Gastroesophageal sphincter (tissue), 4 donors: ENCODE measurements around the gene OPN4. TPM values are rescaled to one million over a fixed set of nuclear protein-coding genes. Genes with fewer than 3 reads are reported as not detected.

Experiments
- ATAC-seq: fragments of 150-250 bp; one replicate; pipeline ENCODE4 v1.9.1; 2016; ENCODE audit warnings: mild to moderate bottlenecking, moderate library complexity
- H3K27ac ChIP-seq, 4 donors: fragments of 200-600 bp; sonication (generic) in 3 of 4; 1 replicate in 3 of 4; 2 replicates in 1 of 4; pipeline ENCODE4 v1.5.1; 2016 to 2019
- H3K27me3 ChIP-seq: fragments of 200-600 bp; sonication (generic); one replicate; pipeline ENCODE4 v1.5.1; 2019
- H3K36me3 ChIP-seq, 2 donors: fragments of 200-600 bp; sonication (generic); one replicate each; pipeline ENCODE4 v1.5.1; 2019; ENCODE audit warnings: control low read depth in 1 of 2
- H3K4me1 ChIP-seq, 3 donors: fragments of 200-600 bp; sonication (generic); 1 replicate in 2 of 3; 2 replicates in 1 of 3; pipeline ENCODE4 v1.5.1; 2016 to 2019; ENCODE audit warnings: control low read depth in 2 of 3
- H3K4me3 ChIP-seq, 2 donors: fragments of 200-600 bp; sonication (generic); one replicate each; pipeline ENCODE4 v1.5.1; 2019; ENCODE audit warnings: mild to moderate bottlenecking in 1 of 2, moderate library complexity in 1 of 2
- H3K9me3 ChIP-seq, 3 donors: fragments of 200-600 bp; sonication (generic); one replicate each; pipeline ENCODE4 v1.5.1; 2017 to 2019; ENCODE audit warnings: control low read depth in 2 of 3
- EP300 ChIP-seq: sonication (generic); formaldehyde crosslinking; IDR thresholded peaks from one replicate; pipeline ENCODE4 v1.6.1; 2017; ENCODE audit warnings: antibody characterized with exemption, mild to moderate bottlenecking
- POLR2A ChIP-seq, 2 donors: fragments of 450-650 bp; IDR thresholded peaks; one replicate each; pipeline ENCODE4 v1.6.1; 2017; ENCODE audit warnings: antibody characterized with exemption in 2 of 2, mild to moderate bottlenecking in 2 of 2, moderate library complexity in 1 of 2
- POLR2AphosphoS5 ChIP-seq: sonication (generic); formaldehyde crosslinking; IDR thresholded peaks from one replicate; pipeline ENCODE4 v1.6.1; 2017; ENCODE audit warnings: antibody characterized with exemption
- WGBS, 2 donors: methylation state at CpG; one replicate each; pipeline ENCODE4 v1.1.5; 2018; ENCODE audit warnings: low coverage in 1 of 2; 5-methylcytosine and 5-hydroxymethylcytosine counted together
- total RNA-seq, 4 donors: library from RNA; depleted of rRNA; stranded (reverse); fragments of >200 nt; gene quantifications; one replicate each; pipeline ENCODE4 v1.1.0, GENCODE V29; 2016
- TF ChIP-seq, protein P1 (sequence below), 4 experiments: fragments of 200-600 bp in 2 of 4; fragments of 450-650 bp in 2 of 4; sonication (generic) in 1 of 4; IDR thresholded peaks; one replicate each; pipeline ENCODE4 v1.5.1; 2017 to 2019; ENCODE audit warnings: antibody characterized with exemption in 4 of 4, mild to moderate bottlenecking in 2 of 4, moderate library complexity in 2 of 4

Gene OPN4
- total RNA-seq, 4 donors from 2014 or later: not detected

DNA sequence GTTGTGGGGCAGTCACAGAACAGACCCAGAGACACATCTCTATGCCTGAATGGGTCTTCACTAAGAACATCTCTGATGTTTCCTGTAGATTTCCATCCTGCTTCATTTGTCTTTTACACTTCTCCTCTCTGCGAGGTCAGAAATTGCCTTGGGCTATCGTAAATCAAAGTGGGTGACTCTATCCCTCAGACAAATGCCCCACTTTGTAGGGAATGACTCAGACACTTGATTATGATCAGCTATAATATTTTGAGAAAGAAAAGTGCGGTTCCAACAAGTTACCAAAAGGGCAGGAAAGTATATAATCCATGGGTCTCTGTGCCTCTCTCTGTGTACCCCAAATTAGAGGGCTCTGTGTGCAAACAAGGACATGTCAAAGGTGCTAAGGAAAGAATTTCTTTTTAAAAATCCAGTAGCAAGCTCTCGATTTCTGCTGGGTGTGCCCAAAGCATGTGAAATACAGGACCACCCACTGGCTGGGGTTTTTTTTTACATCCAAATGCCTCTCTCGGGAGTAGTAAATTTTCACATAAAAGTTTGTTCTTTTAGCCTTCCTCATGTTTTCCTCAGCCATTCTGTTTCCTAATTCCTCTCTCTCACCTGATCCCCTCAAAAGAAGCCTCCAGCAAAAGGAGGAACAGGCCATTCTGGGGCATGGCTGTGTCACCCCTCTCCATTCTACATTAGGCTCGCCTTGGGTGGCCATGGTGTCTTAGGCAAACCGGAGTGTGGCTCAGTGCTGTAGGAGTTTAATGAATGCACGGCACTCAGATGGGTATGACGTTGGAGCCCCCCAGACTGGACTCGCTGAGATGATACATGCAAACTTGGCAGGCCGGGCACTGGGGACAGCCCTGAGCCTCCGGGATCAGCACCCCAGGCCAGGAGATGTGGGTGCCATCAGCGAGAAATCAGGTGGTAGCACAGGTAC, 6.3 kb upstream of the OPN4 start:
- no peak for TF ChIP-seq POLR2AphosphoS5
- no peak for TF ChIP-seq POLR2A (IDR thresholded peaks at IDR 0.05)
- no peak for TF ChIP-seq EP300
- peak overlapping the region in 2 of 4 donors; percentile 32 to 54 for H3K27ac ChIP-seq
- 66 to 78% methylated on average over 5 to 6 of the region's 13 CpGs for WGBS, 2 donors
- no peaks in the 10 kb centered on the region for H3K27me3 ChIP-seq
- peaks cover 0 to 43% (median 13%) of the 10 kb centered on the region in 3 donors for H3K4me1 ChIP-seq
- H3K36me3 ChIP-seq: no peaks in the 10 kb centered on the region
- no peak overlapping the region for H3K4me3 ChIP-seq
- no peak for ATAC-seq
- H3K9me3 ChIP-seq: no peaks in the 10 kb centered on the region

DNA sequence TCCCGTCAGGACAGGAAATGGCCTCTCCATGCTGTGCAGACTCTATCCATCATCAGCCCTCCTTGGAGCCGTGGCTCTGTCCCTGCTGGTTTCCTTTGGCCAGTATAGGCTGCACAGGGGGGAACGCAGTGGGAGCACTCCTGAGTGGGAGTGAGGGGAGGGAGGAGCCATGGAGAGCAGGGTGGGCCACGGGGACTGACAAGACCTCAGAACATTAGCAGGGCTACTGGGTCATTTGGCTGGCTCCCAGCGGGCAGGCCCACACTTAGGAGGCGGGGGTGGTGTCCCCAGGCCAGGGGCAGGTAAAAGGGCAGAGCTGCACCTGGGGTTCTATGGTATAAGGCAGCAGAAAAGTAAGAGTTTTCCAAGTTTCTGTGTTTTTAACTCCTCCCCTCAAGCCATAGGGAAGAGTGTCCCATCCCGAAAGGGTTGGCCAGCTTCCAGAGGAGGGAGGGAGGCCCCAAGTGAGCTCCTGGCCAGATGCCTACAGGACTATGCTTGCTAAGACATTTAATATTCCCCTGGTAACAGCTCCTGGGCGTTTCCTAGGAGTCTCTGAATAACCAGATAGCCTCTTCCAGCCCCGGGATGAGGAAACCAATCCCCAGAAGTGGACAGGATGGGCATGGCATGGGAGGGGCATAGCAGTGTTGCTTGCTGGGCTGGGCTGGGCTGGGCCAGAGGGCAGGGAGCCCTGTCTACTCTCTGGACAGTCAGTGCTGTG, 5.5 kb upstream of the OPN4 start:
- 40% methylated on average over 1 of the region's 9 CpGs; no CpG with 5 or more reads in 1 of the 2 donors for WGBS, 2 donors
- TF ChIP-seq POLR2A (IDR thresholded peaks at IDR 0.05): no peak
- TF ChIP-seq POLR2AphosphoS5: peak; percentile 35
- no peak for TF ChIP-seq EP300
- peak overlapping the region in 3 of 4 donors; percentile 32 to 54 (median 32) for H3K27ac ChIP-seq
- no peaks in the 10 kb centered on the region for H3K36me3 ChIP-seq
- H3K4me3 ChIP-seq: no peak overlapping the region
- peak; percentile 79 for ATAC-seq
- no peaks in the 10 kb centered on the region for H3K9me3 ChIP-seq
- H3K27me3 ChIP-seq: no peaks in the 10 kb centered on the region
- peaks cover 0 to 34% (median 13%) of the 10 kb centered on the region in 3 donors for H3K4me1 ChIP-seq

DNA sequence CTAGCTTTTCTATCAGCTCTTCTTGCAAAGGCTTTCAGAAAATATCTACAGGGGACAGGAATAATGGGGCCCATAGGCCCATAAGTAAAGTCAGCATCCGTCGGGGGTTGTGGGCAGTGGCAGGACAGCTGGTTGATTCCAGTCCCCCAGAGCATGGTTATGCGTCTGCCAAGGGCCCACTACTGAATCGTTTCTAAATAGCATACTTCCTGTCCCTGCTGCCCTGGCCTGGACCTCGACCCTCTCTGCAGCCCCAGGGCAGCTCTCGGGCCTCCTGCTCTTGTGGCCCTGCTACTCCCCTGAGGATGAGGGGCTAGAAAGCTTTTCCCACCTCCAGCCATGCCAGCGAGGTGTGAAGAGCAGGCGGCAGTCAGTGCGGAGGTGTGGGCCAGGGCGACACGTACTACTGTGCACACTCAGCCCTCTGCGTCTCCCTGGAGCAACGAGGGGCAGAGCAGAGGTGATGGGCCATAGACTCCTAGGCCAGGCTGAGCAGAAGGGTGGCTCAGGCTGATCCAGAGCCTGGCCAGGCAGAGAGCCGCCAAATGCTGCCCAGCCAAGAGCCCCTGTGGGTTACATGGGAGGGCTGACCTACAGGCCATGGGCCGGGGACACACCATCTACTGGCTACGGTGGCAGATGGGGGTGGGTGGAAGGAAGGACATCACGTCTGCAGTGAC, 4.7 kb upstream of the OPN4 start:
- Histone ChIP-seq H3K4me1 (peaks cover 0 to 29% (median 13%) of the 10 kb centered on the region in 3 donors), H3K27me3 (no peaks in the 10 kb centered on the region), H3K36me3 (no peaks in the 10 kb centered on the region), H3K27ac (peak overlapping the region in 3 of 4 donors; percentile 14 to 54 (median 32)), H3K9me3 (no peaks in the 10 kb centered on the region), H3K4me3 (no peak overlapping the region)
- TF ChIP-seq POLR2A (IDR thresholded peaks at IDR 0.05) (no peak), EP300 (no peak), POLR2AphosphoS5 (no peak)
- TF ChIP-seq, protein P1, sequence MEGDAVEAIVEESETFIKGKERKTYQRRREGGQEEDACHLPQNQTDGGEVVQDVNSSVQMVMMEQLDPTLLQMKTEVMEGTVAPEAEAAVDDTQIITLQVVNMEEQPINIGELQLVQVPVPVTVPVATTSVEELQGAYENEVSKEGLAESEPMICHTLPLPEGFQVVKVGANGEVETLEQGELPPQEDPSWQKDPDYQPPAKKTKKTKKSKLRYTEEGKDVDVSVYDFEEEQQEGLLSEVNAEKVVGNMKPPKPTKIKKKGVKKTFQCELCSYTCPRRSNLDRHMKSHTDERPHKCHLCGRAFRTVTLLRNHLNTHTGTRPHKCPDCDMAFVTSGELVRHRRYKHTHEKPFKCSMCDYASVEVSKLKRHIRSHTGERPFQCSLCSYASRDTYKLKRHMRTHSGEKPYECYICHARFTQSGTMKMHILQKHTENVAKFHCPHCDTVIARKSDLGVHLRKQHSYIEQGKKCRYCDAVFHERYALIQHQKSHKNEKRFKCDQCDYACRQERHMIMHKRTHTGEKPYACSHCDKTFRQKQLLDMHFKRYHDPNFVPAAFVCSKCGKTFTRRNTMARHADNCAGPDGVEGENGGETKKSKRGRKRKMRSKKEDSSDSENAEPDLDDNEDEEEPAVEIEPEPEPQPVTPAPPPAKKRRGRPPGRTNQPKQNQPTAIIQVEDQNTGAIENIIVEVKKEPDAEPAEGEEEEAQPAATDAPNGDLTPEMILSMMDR (IDR thresholded peaks at IDR 0.05): no peak
- no peak for ATAC-seq
- 38 to 90% methylated on average over 2 to 4 of the region's 17 CpGs for WGBS, 2 donors

DNA sequence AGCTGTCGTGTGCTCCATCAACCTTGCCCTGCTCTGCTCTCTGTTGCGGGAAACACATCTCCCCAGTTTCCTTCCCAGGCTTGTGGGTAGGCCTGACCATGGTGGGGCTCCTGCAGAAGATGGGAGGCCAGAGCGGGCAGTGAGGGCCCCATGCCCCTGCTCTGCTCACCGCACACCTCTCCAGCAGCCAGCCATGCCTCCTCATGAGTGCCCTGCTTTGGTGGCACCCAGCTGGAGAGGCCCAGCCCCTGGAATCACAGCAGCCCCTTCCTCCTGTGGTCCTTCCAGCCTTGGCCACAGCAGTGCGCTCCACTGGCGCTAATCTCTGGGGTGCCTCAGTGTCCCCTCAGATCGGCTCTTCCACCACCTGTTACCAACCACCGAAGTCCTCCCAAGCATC, 4.2 kb upstream of the OPN4 start:
- TF ChIP-seq, protein P1 (IDR thresholded peaks at IDR 0.05): no peak
- no peaks in the 10 kb centered on the region for H3K27me3 ChIP-seq
- no peaks in the 10 kb centered on the region for H3K36me3 ChIP-seq
- peak overlapping the region in 1 of 4 donors; percentile 54 for H3K27ac ChIP-seq
- no peak for ATAC-seq
- no peak overlapping the region for H3K4me3 ChIP-seq
- peaks cover 0 to 25% (median 13%) of the 10 kb centered on the region in 3 donors for H3K4me1 ChIP-seq
- WGBS, 2 donors: no CpG with 5 or more reads among the region's 8 CpGs
- H3K9me3 ChIP-seq: no peaks in the 10 kb centered on the region

DNA sequence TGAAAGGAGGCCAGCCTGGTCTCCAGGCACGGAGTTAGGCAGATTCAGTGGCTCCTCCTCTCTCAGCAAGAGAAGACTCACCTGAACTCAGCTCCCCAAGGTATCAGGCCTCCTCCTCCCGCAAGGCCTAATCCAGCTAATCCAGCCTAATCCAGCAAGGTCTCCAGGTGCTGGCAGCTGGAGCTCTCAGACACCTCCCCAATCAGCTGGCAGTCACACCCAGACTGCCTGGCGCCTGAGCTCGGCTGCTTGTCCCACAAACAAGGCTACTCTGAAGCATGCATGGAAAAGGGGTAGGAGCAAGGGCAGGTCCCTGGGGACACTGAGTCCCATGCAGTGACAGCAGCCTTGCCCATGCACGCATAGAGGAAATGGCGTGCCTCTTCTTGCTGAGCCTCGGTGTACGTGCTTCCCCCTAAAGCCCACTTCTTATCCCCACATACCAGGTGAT, 3.3 kb upstream of the OPN4 start:
- no peak overlapping the region for H3K27ac ChIP-seq
- no peak overlapping the region for H3K4me3 ChIP-seq
- TF ChIP-seq, protein P1 (IDR thresholded peaks at IDR 0.05): no peak
- TF ChIP-seq POLR2A (IDR thresholded peaks at IDR 0.05): no peak
- TF ChIP-seq EP300: no peak
- ATAC-seq: no peak
- H3K9me3 ChIP-seq: no peaks in the 10 kb centered on the region
- H3K4me1 ChIP-seq: peaks cover 0 to 25% (median 13%) of the 10 kb centered on the region in 3 donors
- H3K27me3 ChIP-seq: no peaks in the 10 kb centered on the region
- H3K36me3 ChIP-seq: no peaks in the 10 kb centered on the region
- 93% methylated on average over 2 to 3 of the region's 8 CpGs for WGBS, 2 donors
